Measurements from ENCODE around the gene ADAMTSL1.

ADAMTSL1 gene

DNA sequence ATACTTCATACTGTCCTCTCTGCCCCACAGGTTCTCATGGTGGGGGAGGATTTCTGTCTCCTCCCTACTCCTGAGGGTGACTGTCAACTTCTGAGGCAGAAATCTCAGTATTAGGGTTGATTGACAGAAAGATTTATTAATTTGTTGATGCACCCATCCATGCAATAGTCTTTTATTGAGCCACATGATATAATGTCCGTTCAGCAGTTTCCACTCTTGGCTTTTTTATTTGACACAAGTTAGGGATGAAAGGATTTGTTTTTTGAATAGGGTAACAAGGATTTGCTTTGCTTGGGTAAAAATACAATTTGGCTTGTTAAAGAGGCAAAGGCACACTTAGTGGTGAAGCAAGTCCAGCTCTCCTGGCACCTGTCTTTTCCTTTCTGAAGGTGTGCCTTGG lies 125.0 kb downstream of the ADAMTSL1 start:
- TF ChIP-seq, protein P1, sequence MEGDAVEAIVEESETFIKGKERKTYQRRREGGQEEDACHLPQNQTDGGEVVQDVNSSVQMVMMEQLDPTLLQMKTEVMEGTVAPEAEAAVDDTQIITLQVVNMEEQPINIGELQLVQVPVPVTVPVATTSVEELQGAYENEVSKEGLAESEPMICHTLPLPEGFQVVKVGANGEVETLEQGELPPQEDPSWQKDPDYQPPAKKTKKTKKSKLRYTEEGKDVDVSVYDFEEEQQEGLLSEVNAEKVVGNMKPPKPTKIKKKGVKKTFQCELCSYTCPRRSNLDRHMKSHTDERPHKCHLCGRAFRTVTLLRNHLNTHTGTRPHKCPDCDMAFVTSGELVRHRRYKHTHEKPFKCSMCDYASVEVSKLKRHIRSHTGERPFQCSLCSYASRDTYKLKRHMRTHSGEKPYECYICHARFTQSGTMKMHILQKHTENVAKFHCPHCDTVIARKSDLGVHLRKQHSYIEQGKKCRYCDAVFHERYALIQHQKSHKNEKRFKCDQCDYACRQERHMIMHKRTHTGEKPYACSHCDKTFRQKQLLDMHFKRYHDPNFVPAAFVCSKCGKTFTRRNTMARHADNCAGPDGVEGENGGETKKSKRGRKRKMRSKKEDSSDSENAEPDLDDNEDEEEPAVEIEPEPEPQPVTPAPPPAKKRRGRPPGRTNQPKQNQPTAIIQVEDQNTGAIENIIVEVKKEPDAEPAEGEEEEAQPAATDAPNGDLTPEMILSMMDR (IDR thresholded peaks at IDR 0.05; ENCODE audit: low read depth, low read length): no peak
- H4K20me1 ChIP-seq (ENCODE audit: insufficient read depth, low read length): no peaks in the 10 kb centered on the region
- H3K27me3 ChIP-seq (ENCODE audit: low read depth, low read length): peaks cover 3% of the 10 kb centered on the region; the same call in 1 of the 2 replicates
- no peak overlapping the region for H2AFZ ChIP-seq (ENCODE audit: low read depth, low read length)
- H3K4me3 ChIP-seq (ENCODE audit: low read length): no peak overlapping the region
- no peaks in the 10 kb centered on the region for H3K9me3 ChIP-seq (ENCODE audit: insufficient read depth, low read length)
- no peaks in the 10 kb centered on the region for H3K36me3 ChIP-seq (replicated peaks; ENCODE audit: low read depth, low read length)
- no peak overlapping the region for H3K27ac ChIP-seq (ENCODE audit: low read length)
- no peak overlapping the region for H3K4me2 ChIP-seq (ENCODE audit: low read length)
- no peaks in the 10 kb centered on the region for H3K79me2 ChIP-seq (ENCODE audit: low read length)
- no peak overlapping the region for H3K9ac ChIP-seq (ENCODE audit: low read length)
- H3K4me1 ChIP-seq (ENCODE audit: low read length): no peaks in the 10 kb centered on the region

DNA sequence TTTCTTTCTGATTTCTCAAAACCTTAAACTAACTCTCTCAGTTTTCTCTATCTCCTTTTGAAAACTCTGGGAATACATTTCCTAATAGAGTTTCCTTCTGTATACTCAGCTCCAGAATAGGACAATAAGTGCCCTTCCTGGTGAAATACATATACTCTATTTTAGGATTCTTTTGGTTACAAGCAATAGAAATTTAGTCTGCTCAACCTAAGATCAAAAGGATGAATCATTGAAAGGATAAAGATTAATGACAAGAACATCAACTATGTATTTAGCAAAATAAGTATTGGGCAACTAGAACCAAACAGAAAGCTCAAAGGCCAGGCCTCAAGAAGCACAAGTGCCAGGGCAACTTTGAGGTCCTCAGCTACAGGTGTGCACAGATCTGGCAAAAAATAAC lies 127.1 kb downstream of the ADAMTSL1 start:
- H3K4me2 ChIP-seq (ENCODE audit: low read length): no peak overlapping the region
- no peaks in the 10 kb centered on the region for H4K20me1 ChIP-seq (ENCODE audit: insufficient read depth, low read length)
- no peak overlapping the region for H2AFZ ChIP-seq (ENCODE audit: low read depth, low read length)
- no peak overlapping the region for H3K27ac ChIP-seq (ENCODE audit: low read length)
- no peaks in the 10 kb centered on the region for H3K79me2 ChIP-seq (ENCODE audit: low read length)
- H3K9me3 ChIP-seq (ENCODE audit: insufficient read depth, low read length): no peaks in the 10 kb centered on the region
- H3K36me3 ChIP-seq (replicated peaks; ENCODE audit: low read depth, low read length): no peaks in the 10 kb centered on the region
- no peaks in the 10 kb centered on the region for H3K4me1 ChIP-seq (ENCODE audit: low read length)
- TF ChIP-seq, protein P1 (IDR thresholded peaks at IDR 0.05; ENCODE audit: low read depth, low read length): no peak
- no peak for TF ChIP-seq EZH2phosphoT487 (IDR thresholded peaks at IDR 0.05; ENCODE audit: low read depth)
- no peak overlapping the region for H3K4me3 ChIP-seq (ENCODE audit: low read length)
- H3K27me3 ChIP-seq (ENCODE audit: low read depth, low read length): peaks cover 3% of the 10 kb centered on the region; the same call in 1 of the 2 replicates
- no peak overlapping the region for H3K9ac ChIP-seq (ENCODE audit: low read length)

DNA sequence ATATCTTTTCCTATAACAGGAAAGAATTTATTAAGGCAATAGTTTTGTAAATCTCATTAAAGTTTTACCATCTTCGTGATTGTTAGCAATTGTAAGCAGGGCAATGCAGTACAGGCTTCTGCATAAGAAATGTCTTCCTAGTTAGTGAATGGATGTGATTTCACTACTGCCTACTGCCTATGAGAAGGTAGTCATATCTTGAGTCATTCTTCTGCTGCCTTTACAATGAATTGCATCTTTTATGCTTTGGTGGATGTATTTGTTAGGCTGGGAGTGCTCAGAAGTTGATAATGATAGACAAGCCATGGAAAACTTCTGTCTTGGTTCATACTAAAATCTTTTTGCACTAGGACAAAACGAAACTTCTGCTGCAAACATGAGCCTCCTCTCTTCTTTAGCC lies 128.0 kb downstream of the ADAMTSL1 start:
- H3K36me3 ChIP-seq (replicated peaks; ENCODE audit: low read depth, low read length): no peaks in the 10 kb centered on the region
- TF ChIP-seq, protein P1 (IDR thresholded peaks at IDR 0.05; ENCODE audit: low read depth, low read length): no peak
- TF ChIP-seq EZH2phosphoT487 (IDR thresholded peaks at IDR 0.05; ENCODE audit: low read depth): no peak
- no peak overlapping the region for H3K9ac ChIP-seq (ENCODE audit: low read length)
- no peak overlapping the region for H3K27ac ChIP-seq (ENCODE audit: low read length)
- H4K20me1 ChIP-seq (ENCODE audit: insufficient read depth, low read length): no peaks in the 10 kb centered on the region
- no peaks in the 10 kb centered on the region for H3K4me1 ChIP-seq (ENCODE audit: low read length)
- H2AFZ ChIP-seq (ENCODE audit: low read depth, low read length): no peak overlapping the region
- H3K27me3 ChIP-seq (ENCODE audit: low read depth, low read length): peaks cover 3% of the 10 kb centered on the region; the same call in 1 of the 2 replicates
- no peak overlapping the region for H3K4me3 ChIP-seq (ENCODE audit: low read length)
- H3K79me2 ChIP-seq (ENCODE audit: low read length): no peaks in the 10 kb centered on the region
- H3K4me2 ChIP-seq (ENCODE audit: low read length): no peak overlapping the region
- no peaks in the 10 kb centered on the region for H3K9me3 ChIP-seq (ENCODE audit: insufficient read depth, low read length)

DNA sequence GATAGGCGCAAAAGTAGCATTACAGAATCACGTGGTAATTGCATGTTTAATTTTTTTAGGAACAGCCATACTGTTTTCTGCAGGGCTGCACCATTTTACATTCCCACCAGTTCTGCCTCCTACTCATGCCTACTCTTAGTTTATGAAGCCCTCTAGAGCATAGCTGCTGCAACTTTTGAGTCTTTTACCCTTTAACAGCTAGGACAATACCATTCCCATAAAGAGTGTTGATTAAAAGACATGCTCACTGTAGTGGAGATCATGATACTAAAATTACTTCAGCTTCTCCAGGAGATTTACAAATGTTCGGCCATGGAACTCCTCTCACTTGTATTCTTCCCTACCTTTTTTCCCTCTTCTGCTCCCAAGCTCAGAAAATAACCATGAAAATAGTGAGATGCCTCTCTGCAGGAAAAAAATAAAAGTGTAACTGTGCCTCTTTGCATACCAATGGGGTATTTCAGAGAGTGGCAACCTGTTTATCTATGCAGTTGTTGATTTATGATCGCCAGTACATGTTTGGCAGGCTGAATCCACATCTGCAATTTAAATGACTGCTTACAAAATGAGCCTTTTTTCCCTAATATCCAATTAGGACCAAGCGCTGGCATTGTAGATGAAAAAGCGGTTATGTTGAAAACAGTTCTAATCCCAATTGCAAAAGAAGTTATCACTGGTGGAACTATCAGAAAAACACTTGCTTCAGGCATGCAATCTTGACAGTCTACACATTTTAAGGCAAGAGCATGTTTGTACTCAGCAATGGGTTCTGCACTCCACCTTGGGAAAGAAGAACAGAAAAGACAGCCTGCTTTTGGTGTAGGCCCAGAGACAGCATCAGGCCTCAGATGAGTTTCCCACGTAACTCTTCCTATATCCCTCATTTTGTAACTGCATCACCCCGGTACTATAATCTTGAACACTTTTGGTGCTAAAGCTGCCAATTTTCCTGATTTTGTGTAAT lies 131.1 kb downstream of the ADAMTSL1 start:
- H4K20me1 ChIP-seq (ENCODE audit: insufficient read depth, low read length): no peaks in the 10 kb centered on the region
- H3K27me3 ChIP-seq (ENCODE audit: low read depth, low read length): 0 out of 2 replicates have a peak, but pooled peaks cover 3% of the 10 kb centered on the region
- H3K9me3 ChIP-seq (ENCODE audit: insufficient read depth, low read length): no peaks in the 10 kb centered on the region
- TF ChIP-seq, protein P1 (IDR thresholded peaks at IDR 0.05; ENCODE audit: low read depth, low read length): no peak
- TF ChIP-seq EZH2phosphoT487 (IDR thresholded peaks at IDR 0.05; ENCODE audit: low read depth): no peak
- H3K27ac ChIP-seq (ENCODE audit: low read length): no peak overlapping the region
- H3K4me3 ChIP-seq (ENCODE audit: low read length): no peak overlapping the region
- no peaks in the 10 kb centered on the region for H3K36me3 ChIP-seq (replicated peaks; ENCODE audit: low read depth, low read length)
- H3K4me1 ChIP-seq (ENCODE audit: low read length): no peaks in the 10 kb centered on the region
- no peak overlapping the region for H3K4me2 ChIP-seq (ENCODE audit: low read length)
- H2AFZ ChIP-seq (ENCODE audit: low read depth, low read length): no peak overlapping the region
- no peaks in the 10 kb centered on the region for H3K79me2 ChIP-seq (ENCODE audit: low read length)
- no peak overlapping the region for H3K9ac ChIP-seq (ENCODE audit: low read length)

All from OCI-LY3 (cell line).